NT2/D1 (cell line): ENCODE data around the gene HIPK2.

Source experiments
- DNase-seq: peaks from one replicate; pipeline ENCODE4 v3.0.0-alpha.2; 2011; ENCODE audit warnings: low read depth, low spot score
- H3K27me3 ChIP-seq: 2 replicates; pipeline ENCODE4 v1.6.0; 2011; ENCODE audit warnings: mild to moderate bottlenecking; ENCODE audit not compliant: insufficient read length, insufficient read depth
- H3K36me3 ChIP-seq: 2 replicates; pipeline ENCODE4 v1.6.1; 2011; ENCODE audit warnings: mild to moderate bottlenecking, low read length, mixed read lengths; ENCODE audit not compliant: insufficient read depth, insufficient read length
- H3K4me1 ChIP-seq: 2 replicates; pipeline ENCODE4 v1.5.1; 2011; ENCODE audit not compliant: insufficient read depth, insufficient read length
- H3K4me3 ChIP-seq: 2 replicates; pipeline ENCODE4 v1.5.1; 2011; ENCODE audit warnings: low read depth; ENCODE audit not compliant: insufficient read length
- H3K9ac ChIP-seq: 2 replicates; pipeline ENCODE4 v1.6.0; 2011; ENCODE audit warnings: low read depth; ENCODE audit not compliant: insufficient read length
- H3K9me3 ChIP-seq: 2 replicates; pipeline ENCODE4 v1.5.1; 2011; ENCODE audit warnings: mild to moderate bottlenecking, low read length; ENCODE audit not compliant: insufficient read depth
- SUZ12 ChIP-seq: IDR thresholded peaks from 2 replicates; pipeline ENCODE4 v1.6.1; 2011; ENCODE audit not compliant: insufficient read length, insufficient read depth; ENCODE audit errors: extremely low read depth
- YY1 ChIP-seq: IDR thresholded peaks from 2 replicates; pipeline ENCODE4 v1.6.1; 2011; ENCODE audit not compliant: insufficient read length, insufficient read depth
- ZNF274 ChIP-seq: IDR thresholded peaks from 2 replicates; pipeline ENCODE4 v1.6.1; 2011; ENCODE audit warnings: mild to moderate bottlenecking, low read depth, low read length

HIPK2 gene

GRCh38 chr7:139713061-139713460 lies 64.7 kb downstream of the HIPK2 start:
- Histone ChIP-seq H3K9ac (no peak overlapping the region), H3K4me1 (peaks cover 14% of the 10 kb centered on the region), H3K36me3 (peaks cover 19% of the 10 kb centered on the region), H3K27me3 (no peaks in the 10 kb centered on the region), H3K4me3 (no peak overlapping the region), H3K9me3 (no peaks in the 10 kb centered on the region)
- TF ChIP-seq ZNF274 (no peak), YY1 (no peak), SUZ12 (no peak)
- DNase-seq = no peak

GRCh38 chr7:139711991-139712743 lies 65.6 kb downstream of the HIPK2 start:
- DNase-seq = no peak
- H3K4me3 ChIP-seq = no peak overlapping the region
- peak overlapping the region; percentile 18 for H3K9ac ChIP-seq
- H3K27me3 ChIP-seq = no peaks in the 10 kb centered on the region
- TF ChIP-seq ZNF274 = no peak
- TF ChIP-seq YY1 = no peak
- TF ChIP-seq SUZ12 = no peak
- peaks cover 14% of the 10 kb centered on the region for H3K4me1 ChIP-seq
- H3K36me3 ChIP-seq = peaks cover 19% of the 10 kb centered on the region
- H3K9me3 ChIP-seq = no peaks in the 10 kb centered on the region

- Histone ChIP-seq H3K27me3 (no peaks in the 10 kb centered on the region), H3K4me1 (peaks cover 14% of the 10 kb centered on the region), H3K36me3 (peaks cover under 1% of the 10 kb centered on the region), H3K9ac (no peak overlapping the region), H3K4me3 (no peak overlapping the region), H3K9me3 (no peaks in the 10 kb centered on the region)
- TF ChIP-seq SUZ12 = no peak
- no peak for TF ChIP-seq YY1
- TF ChIP-seq ZNF274 = no peak
- no peak for DNase-seq
These were observed 67.8 kb downstream of the HIPK2 start for GRCh38 chr7:139710036-139710435.

GRCh38 chr7:139709485-139709884 lies 68.3 kb downstream of the HIPK2 start:
- H3K36me3 ChIP-seq = no peaks in the 10 kb centered on the region
- no peak for DNase-seq
- H3K27me3 ChIP-seq = no peaks in the 10 kb centered on the region
- H3K9me3 ChIP-seq = no peaks in the 10 kb centered on the region
- H3K4me3 ChIP-seq = no peak overlapping the region
- TF ChIP-seq ZNF274 (no peak), SUZ12 (no peak), YY1 (no peak)
- H3K4me1 ChIP-seq = peaks cover 11% of the 10 kb centered on the region
- H3K9ac ChIP-seq = no peak overlapping the region

- Histone ChIP-seq H3K4me3 (no peak overlapping the region), H3K9me3 (no peaks in the 10 kb centered on the region), H3K36me3 (no peaks in the 10 kb centered on the region), H3K9ac (no peak overlapping the region), H3K27me3 (no peaks in the 10 kb centered on the region), H3K4me1 (peaks cover 4% of the 10 kb centered on the region)
- DNase-seq = no peak
- no peak for TF ChIP-seq ZNF274
These were observed 69.3 kb downstream of the HIPK2 start for GRCh38 chr7:139708541-139708940.

- Histone ChIP-seq H3K27me3 (no peaks in the 10 kb centered on the region), H3K36me3 (no peaks in the 10 kb centered on the region), H3K4me1 (peaks cover 4% of the 10 kb centered on the region), H3K9me3 (no peaks in the 10 kb centered on the region), H3K9ac (no peak overlapping the region), H3K4me3 (no peak overlapping the region)
- DNase-seq = no peak
- TF ChIP-seq YY1 (no peak), SUZ12 (no peak), ZNF274 (no peak)
These were observed 71.0 kb downstream of the HIPK2 start for GRCh38 chr7:139706837-139707236.

GRCh38 chr7:139704308-139704879 lies 73.4 kb downstream of the HIPK2 start:
- no peak overlapping the region for H3K4me3 ChIP-seq
- no peak for TF ChIP-seq SUZ12
- TF ChIP-seq ZNF274 = no peak
- TF ChIP-seq YY1 = no peak
- no peaks in the 10 kb centered on the region for H3K36me3 ChIP-seq
- no peaks in the 10 kb centered on the region for H3K27me3 ChIP-seq
- no peak for DNase-seq
- no peaks in the 10 kb centered on the region for H3K9me3 ChIP-seq
- peaks cover 16% of the 10 kb centered on the region for H3K4me1 ChIP-seq
- no peak overlapping the region for H3K9ac ChIP-seq
